NB4 (cell line): ENCODE measurements around the gene SLC16A10.

Experiments
- CTCF ChIP-seq: IDR thresholded peaks from one replicate; pipeline ENCODE4 v1.5.1; 2012; ENCODE audit warnings: low read depth, low read length
- POLR2A ChIP-seq: IDR thresholded peaks from 2 replicates; pipeline ENCODE4 v1.6.1; 2011; ENCODE audit warnings: mild to moderate bottlenecking; ENCODE audit not compliant: insufficient read length; ENCODE audit errors: extremely low read depth

GRCh38 chr6:111038534-111039252, 48.6 kb upstream of the SLC16A10 start:
- no peak for TF ChIP-seq CTCF
- TF ChIP-seq POLR2A = no peak
